ENCODE data around the gene EIF2S2.

EIF2S2 gene

DNA sequence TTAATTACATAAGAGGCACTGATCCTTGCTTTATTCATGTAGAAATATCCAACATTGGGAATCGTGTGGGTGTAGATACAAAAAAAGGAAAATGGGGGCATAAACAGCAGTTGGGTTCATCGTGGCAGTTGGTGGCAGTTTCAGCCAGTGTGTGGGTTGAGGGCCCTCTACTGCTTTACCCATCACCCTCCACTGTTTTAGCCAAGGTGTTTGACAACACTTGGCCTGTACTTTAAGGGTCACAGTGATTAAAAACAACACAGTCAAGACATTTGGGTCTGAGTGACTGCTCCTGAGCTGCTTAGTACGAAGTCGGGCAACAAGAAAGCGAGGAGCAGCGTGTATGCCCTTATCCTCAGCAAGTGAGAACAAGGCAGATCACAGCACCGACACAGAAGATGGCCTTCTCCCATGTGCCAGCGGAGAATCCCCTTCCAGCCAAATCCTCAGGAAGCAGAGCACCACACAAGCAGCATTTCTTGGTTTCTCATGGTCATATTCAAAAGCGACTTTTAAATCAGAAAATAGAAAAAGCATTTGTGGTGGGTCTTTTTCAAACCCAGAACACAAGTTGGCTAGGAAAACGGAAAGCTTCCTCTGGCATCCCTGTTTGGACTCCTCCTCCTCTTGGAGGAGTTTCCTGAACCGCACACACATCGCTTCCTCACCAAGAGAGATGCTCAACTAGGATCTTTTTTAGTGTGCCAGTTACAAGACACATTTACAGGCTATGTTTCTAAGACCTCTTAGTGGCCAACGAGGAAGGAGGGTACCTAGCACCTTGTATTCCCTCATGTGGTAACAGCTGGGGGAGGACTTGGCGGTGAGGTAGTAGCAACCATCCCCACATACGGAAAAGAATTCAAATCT is 23.5 kb downstream of the EIF2S2 start:
- TF ChIP-seq, protein P1, sequence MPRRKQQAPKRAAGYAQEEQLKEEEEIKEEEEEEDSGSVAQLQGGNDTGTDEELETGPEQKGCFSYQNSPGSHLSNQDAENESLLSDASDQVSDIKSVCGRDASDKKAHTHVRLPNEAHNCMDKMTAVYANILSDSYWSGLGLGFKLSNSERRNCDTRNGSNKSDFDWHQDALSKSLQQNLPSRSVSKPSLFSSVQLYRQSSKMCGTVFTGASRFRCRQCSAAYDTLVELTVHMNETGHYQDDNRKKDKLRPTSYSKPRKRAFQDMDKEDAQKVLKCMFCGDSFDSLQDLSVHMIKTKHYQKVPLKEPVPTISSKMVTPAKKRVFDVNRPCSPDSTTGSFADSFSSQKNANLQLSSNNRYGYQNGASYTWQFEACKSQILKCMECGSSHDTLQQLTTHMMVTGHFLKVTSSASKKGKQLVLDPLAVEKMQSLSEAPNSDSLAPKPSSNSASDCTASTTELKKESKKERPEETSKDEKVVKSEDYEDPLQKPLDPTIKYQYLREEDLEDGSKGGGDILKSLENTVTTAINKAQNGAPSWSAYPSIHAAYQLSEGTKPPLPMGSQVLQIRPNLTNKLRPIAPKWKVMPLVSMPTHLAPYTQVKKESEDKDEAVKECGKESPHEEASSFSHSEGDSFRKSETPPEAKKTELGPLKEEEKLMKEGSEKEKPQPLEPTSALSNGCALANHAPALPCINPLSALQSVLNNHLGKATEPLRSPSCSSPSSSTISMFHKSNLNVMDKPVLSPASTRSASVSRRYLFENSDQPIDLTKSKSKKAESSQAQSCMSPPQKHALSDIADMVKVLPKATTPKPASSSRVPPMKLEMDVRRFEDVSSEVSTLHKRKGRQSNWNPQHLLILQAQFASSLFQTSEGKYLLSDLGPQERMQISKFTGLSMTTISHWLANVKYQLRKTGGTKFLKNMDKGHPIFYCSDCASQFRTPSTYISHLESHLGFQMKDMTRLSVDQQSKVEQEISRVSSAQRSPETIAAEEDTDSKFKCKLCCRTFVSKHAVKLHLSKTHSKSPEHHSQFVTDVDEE (CRISPR knock-in tag; IDR thresholded peaks at IDR 0.05), result no peak
- TF ChIP-seq TOX (CRISPR knock-in tag; IDR thresholded peaks at IDR 0.05; ENCODE audit: borderline replicate concordance) (no peak), ZNF8 (CRISPR knock-in tag; IDR thresholded peaks at IDR 0.05) (no peak), RARB (CRISPR knock-in tag; IDR thresholded peaks at IDR 0.05) (no peak), ZFP30 (CRISPR knock-in tag; IDR thresholded peaks at IDR 0.05) (no peak)

DNA sequence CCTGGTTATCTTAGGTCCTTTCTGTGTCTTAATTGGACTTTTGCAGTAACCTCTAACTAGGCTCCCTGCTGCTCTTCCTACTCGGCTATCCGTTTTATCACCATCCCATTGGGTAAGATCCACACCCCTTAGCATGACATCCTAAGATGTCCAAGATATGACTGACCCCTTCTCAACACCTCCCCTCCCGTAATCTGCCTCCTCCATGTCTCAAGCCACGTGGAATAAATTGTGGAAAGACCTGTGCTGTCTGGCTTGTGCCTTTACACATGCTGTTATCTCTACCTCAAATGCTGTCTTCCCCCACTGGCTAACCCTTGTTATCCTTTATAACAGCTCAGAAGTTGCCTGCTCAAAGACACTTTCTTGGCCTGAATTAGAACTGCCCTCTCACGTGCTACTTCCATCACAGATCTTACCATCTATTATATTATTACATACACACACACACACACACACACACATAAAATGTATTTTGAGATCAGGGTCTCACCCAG is 26.5 kb downstream of the EIF2S2 start:
- TF ChIP-seq TCF4 (CRISPR knock-in tag; IDR thresholded peaks at IDR 0.05; ENCODE audit: borderline replicate concordance) (no peak), OSR1 (CRISPR knock-in tag; IDR thresholded peaks at IDR 0.05) (no peak)
- TF ChIP-seq, protein P2, sequence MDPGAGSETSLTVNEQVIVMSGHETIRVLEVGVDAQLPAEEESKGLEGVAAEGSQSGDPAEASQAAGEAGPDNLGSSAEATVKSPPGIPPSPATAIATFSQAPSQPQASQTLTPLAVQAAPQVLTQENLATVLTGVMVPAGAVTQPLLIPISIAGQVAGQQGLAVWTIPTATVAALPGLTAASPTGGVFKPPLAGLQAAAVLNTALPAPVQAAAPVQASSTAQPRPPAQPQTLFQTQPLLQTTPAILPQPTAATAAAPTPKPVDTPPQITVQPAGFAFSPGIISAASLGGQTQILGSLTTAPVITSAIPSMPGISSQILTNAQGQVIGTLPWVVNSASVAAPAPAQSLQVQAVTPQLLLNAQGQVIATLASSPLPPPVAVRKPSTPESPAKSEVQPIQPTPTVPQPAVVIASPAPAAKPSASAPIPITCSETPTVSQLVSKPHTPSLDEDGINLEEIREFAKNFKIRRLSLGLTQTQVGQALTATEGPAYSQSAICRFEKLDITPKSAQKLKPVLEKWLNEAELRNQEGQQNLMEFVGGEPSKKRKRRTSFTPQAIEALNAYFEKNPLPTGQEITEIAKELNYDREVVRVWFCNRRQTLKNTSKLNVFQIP (CRISPR knock-in tag; IDR thresholded peaks at IDR 0.05; ENCODE audit: borderline replicate concordance, low read depth), result no peak
- TF ChIP-seq, protein P1 (CRISPR knock-in tag; IDR thresholded peaks at IDR 0.05), result no peak
- no peak for ATAC-seq

More for the DNA sequence above, 23.5 kb downstream of the EIF2S2 start:
- no peak; the same call in 2 of the 3 replicates for ATAC-seq

DNA sequence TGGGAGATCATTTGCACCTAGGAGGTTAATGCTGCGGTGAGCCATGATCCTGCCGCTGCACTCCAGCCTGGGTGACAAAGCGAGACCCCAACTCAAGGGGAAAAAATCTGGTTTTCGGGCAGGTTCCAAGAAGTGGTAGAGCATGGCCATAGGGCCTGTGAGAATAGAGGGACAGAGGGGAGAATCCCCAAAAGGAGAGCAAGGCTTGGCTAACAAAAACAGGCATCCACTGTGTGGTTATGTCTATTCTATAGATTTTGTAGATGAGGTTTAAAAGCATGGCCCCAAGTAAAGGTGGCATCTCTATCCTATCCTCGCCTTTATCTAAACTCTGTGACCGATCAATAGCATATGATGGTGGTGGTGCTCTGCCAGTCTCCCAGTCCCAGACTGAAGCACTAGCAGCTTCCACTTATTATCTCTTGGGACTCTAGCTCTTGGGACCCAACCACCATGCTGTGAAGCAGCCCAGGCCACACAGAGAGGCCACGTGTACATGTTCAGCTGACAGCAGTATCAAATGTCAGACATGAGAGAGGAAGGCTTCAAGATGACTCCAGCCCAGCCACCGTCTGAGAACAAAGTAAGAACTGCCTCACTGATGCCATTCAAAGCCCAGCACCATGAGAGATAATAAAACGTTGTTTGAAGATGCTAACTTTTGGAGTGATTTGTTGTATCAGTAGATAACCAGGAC is 27.7 kb downstream of the EIF2S2 start:
- TF ChIP-seq OSR1 (CRISPR knock-in tag; IDR thresholded peaks at IDR 0.05) (no peak), ZNF70 (CRISPR knock-in tag; IDR thresholded peaks at IDR 0.05) (no peak), ZNF8 (CRISPR knock-in tag; IDR thresholded peaks at IDR 0.05) (no peak), ZFP30 (CRISPR knock-in tag; IDR thresholded peaks at IDR 0.05) (no peak), PPARA (CRISPR knock-in tag; IDR thresholded peaks at IDR 0.05; ENCODE audit: borderline replicate concordance) (no peak)
- TF ChIP-seq, protein P3, sequence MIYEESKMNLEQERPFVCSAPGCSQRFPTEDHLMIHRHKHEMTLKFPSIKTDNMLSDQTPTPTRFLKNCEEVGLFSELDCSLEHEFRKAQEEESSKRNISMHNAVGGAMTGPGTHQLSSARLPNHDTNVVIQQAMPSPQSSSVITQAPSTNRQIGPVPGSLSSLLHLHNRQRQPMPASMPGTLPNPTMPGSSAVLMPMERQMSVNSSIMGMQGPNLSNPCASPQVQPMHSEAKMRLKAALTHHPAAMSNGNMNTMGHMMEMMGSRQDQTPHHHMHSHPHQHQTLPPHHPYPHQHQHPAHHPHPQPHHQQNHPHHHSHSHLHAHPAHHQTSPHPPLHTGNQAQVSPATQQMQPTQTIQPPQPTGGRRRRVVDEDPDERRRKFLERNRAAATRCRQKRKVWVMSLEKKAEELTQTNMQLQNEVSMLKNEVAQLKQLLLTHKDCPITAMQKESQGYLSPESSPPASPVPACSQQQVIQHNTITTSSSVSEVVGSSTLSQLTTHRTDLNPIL (CRISPR knock-in tag; IDR thresholded peaks at IDR 0.05; ENCODE audit: low read depth), result no peak
- no peak for ATAC-seq

DNA sequence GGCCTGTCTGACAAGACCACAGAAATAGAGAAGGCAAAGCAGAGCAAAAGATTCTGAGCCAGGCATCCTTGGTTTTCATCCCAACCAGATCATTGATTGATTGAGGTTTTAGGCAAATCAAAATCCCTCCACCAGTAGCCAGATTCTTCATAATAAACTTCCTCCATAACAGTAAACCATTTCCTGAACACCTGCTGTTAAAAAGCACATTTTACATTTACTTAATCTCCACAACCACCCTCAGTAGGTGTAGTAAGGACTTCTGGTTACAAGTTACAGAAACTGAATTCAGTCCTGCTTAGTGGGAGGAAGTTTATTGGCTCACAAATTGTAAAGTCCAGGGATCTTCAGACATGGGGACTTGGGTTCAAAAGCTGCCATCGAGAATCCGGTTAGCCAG is 28.3 kb downstream of the EIF2S2 start:
- no peak for ATAC-seq
- TF ChIP-seq, protein P3 (CRISPR knock-in tag; IDR thresholded peaks at IDR 0.05; ENCODE audit: low read depth), result no peak
- TF ChIP-seq CSDC2 (CRISPR knock-in tag; IDR thresholded peaks at IDR 0.05) (no peak), ZC3H10 (CRISPR knock-in tag; IDR thresholded peaks at IDR 0.05) (no peak), ZNF565 (CRISPR knock-in tag; conservative IDR thresholded peaks at IDR 0.05; ENCODE audit: low read depth) (no peak), BACH2 (CRISPR knock-in tag; IDR thresholded peaks at IDR 0.05; ENCODE audit: borderline replicate concordance) (no peak), ISL1 (CRISPR knock-in tag; IDR thresholded peaks at IDR 0.05) (no peak), ZNF8 (CRISPR knock-in tag; IDR thresholded peaks at IDR 0.05) (no peak), RARB (CRISPR knock-in tag; IDR thresholded peaks at IDR 0.05) (no peak), ZNF70 (CRISPR knock-in tag; IDR thresholded peaks at IDR 0.05) (no peak), TCF4 (CRISPR knock-in tag; IDR thresholded peaks at IDR 0.05; ENCODE audit: borderline replicate concordance) (no peak), GLIS3 (CRISPR knock-in tag; IDR thresholded peaks at IDR 0.05) (no peak), SNAI2 (CRISPR knock-in tag; IDR thresholded peaks at IDR 0.05) (no peak), ARNTL (CRISPR knock-in tag; IDR thresholded peaks at IDR 0.05; ENCODE audit: borderline replicate concordance, low read depth) (no peak)
- TF ChIP-seq, protein P2 (CRISPR knock-in tag; IDR thresholded peaks at IDR 0.05; ENCODE audit: borderline replicate concordance, low read depth), result no peak
- TF ChIP-seq, protein P4, sequence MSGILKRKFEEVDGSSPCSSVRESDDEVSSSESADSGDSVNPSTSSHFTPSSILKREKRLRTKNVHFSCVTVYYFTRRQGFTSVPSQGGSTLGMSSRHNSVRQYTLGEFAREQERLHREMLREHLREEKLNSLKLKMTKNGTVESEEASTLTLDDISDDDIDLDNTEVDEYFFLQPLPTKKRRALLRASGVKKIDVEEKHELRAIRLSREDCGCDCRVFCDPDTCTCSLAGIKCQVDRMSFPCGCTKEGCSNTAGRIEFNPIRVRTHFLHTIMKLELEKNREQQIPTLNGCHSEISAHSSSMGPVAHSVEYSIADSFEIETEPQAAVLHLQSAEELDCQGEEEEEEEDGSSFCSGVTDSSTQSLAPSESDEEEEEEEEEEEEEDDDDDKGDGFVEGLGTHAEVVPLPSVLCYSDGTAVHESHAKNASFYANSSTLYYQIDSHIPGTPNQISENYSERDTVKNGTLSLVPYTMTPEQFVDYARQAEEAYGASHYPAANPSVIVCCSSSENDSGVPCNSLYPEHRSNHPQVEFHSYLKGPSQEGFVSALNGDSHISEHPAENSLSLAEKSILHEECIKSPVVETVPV (CRISPR knock-in tag; IDR thresholded peaks at IDR 0.05), result no peak

Measured in SK-N-SH treated with all-trans-retinoic acid at 6 μM for 48 hours (cell line).